IMR-90 (cell line): ENCODE data around the gene CELSR1. TPM values are rescaled to one million over a fixed set of nuclear protein-coding genes. Genes with fewer than 3 reads are reported as not detected.

Experiments used
- ATAC-seq: fragments of 200-7000 bp; cut with Tn5 transposase; 2 replicates; pipeline ENCODE4 v1.9.1; 2020; ENCODE audit warnings: low read depth, mild to moderate bottlenecking, moderate library complexity
- BruUV-seq: library from RNA; stranded (reverse); fragments of 400-500 nt; replicated peaks from 2 replicates; lab custom pipeline; 2021; lab: Mats Ljungman, UMichigan
- CTCF ChIA-PET: fragments of 300-600 bp; formaldehyde crosslinking; extraction: SDS; loops from one replicate; lab custom pipeline; 2021; ENCODE audit warnings: antibody characterized with exemption; lab: Yijun Ruan, JAX
- POLR2A ChIA-PET: fragments of 300-600 bp; sonication (Branson Sonifier 250); formaldehyde crosslinking; loops from one replicate; lab custom pipeline; 2022; ENCODE audit warnings: antibody characterized with exemption; ENCODE audit not compliant: unreplicated experiment; lab: Charles Lee
- DNase-seq: peaks from one replicate; pipeline ENCODE4 v3.0.0; 2013
- H2AFZ ChIP-seq: replicated peaks from 2 replicates; pipeline ENCODE3; 2013; ENCODE audit warnings: low read length, mild to moderate bottlenecking; ENCODE audit not compliant: poor library complexity
- H2AK5ac ChIP-seq: 2 replicates; pipeline ENCODE4 v1.6.1; 2013; ENCODE audit warnings: low read depth, low read length, inconsistent platforms
- H2AK9ac ChIP-seq: replicated peaks from 2 replicates; pipeline ENCODE3; 2013; ENCODE audit warnings: mild to moderate bottlenecking, low read depth, low read length, moderate library complexity; ENCODE audit not compliant: poor library complexity
- H2BK120ac ChIP-seq: 2 replicates; pipeline ENCODE4 v1.6.1; 2013; ENCODE audit warnings: low read depth, low read length, inconsistent platforms
- H2BK15ac ChIP-seq: 3 replicates; pipeline ENCODE4 v1.6.1; 2013; ENCODE audit warnings: low read depth, low read length, inconsistent platforms
- H2BK20ac ChIP-seq: 2 replicates; pipeline ENCODE4 v1.6.1; 2013; ENCODE audit warnings: low read depth, mild to moderate bottlenecking, inconsistent platforms, low read length, moderate library complexity
- H2BK5ac ChIP-seq: 2 replicates; pipeline ENCODE4 v1.6.1; 2013; ENCODE audit warnings: mild to moderate bottlenecking, low read depth, low read length, inconsistent platforms; ENCODE audit not compliant: poor library complexity, severe bottlenecking
- H3K14ac ChIP-seq: replicated peaks from 2 replicates; pipeline ENCODE4 v1.6.1; 2013; ENCODE audit warnings: low read depth, low read length, inconsistent platforms
- H3K18ac ChIP-seq: 2 replicates; pipeline ENCODE4 v1.6.1; 2013; ENCODE audit warnings: low read depth, low read length, control low read depth
- H3K23ac ChIP-seq: 2 replicates; pipeline ENCODE4 v1.6.1; 2013; ENCODE audit warnings: low read depth, low read length, inconsistent platforms
- H3K27ac ChIP-seq: 2 replicates; pipeline ENCODE4 v1.5.1; 2013; ENCODE audit warnings: mild to moderate bottlenecking, control low read depth, low read length; ENCODE audit not compliant: insufficient read depth
- H3K27me3 ChIP-seq: 2 replicates; pipeline ENCODE4 v1.6.1; 2013; ENCODE audit warnings: low read length; ENCODE audit not compliant: control insufficient read depth, insufficient read depth
- H3K36me3 ChIP-seq: 2 replicates; pipeline ENCODE4 v1.6.1; 2013; ENCODE audit warnings: low read length, mixed read lengths; ENCODE audit not compliant: control insufficient read depth, insufficient read depth
- H3K4ac ChIP-seq: 2 replicates; pipeline ENCODE4 v1.6.1; 2013; ENCODE audit warnings: low read depth, low read length, inconsistent platforms
- H3K4me1 ChIP-seq: 2 replicates; pipeline ENCODE4 v1.6.1; 2013; ENCODE audit warnings: low read length, mixed read lengths; ENCODE audit not compliant: control insufficient read depth, insufficient read depth
- H3K4me2 ChIP-seq: 2 replicates; pipeline ENCODE4 v1.6.1; 2013; ENCODE audit warnings: low read depth, mild to moderate bottlenecking, control low read depth, low read length, moderate library complexity
- H3K4me3 ChIP-seq: 2 replicates; pipeline ENCODE4 v1.5.1; 2013; ENCODE audit warnings: low read depth, mild to moderate bottlenecking, control low read depth, low read length, moderate library complexity; ENCODE audit not compliant: insufficient read depth
- H3K56ac ChIP-seq: 2 replicates; pipeline ENCODE4 v1.6.1; 2013; ENCODE audit warnings: low read length, inconsistent platforms; ENCODE audit not compliant: insufficient read depth; ENCODE audit errors: extremely low read depth
- H3K79me1 ChIP-seq, 2 experiments: 2 replicates each; pipeline ENCODE4 v1.6.1; 2013; ENCODE audit warnings: low read length in 2 of 2, inconsistent platforms in 1 of 2, low read depth in 1 of 2
- H3K9ac ChIP-seq: 2 replicates; pipeline ENCODE4 v1.6.1; 2013; ENCODE audit warnings: low read depth, low read length, control low read depth
- H3K9me1 ChIP-seq: 2 replicates; pipeline ENCODE4 v1.6.1; 2013; ENCODE audit warnings: low read length, inconsistent platforms; ENCODE audit not compliant: insufficient read depth
- H3K9me3 ChIP-seq: 2 replicates; pipeline ENCODE4 v1.6.1; 2013; ENCODE audit warnings: low read length; ENCODE audit not compliant: control insufficient read depth, insufficient read depth
- H4K20me1 ChIP-seq: 2 replicates; pipeline ENCODE4 v1.6.1; 2013; ENCODE audit warnings: low read length, inconsistent platforms; ENCODE audit not compliant: insufficient read depth
- H4K5ac ChIP-seq: 2 replicates; pipeline ENCODE4 v1.6.1; 2013; ENCODE audit warnings: mild to moderate bottlenecking, low read depth, low read length, control low read depth
- H4K8ac ChIP-seq, 2 experiments: 2 replicates each; pipeline ENCODE4 v1.6.1; 2013; ENCODE audit warnings: low read depth in 2 of 2, low read length in 2 of 2, control low read depth in 1 of 2, inconsistent platforms in 1 of 2
- H4K91ac ChIP-seq: 2 replicates; pipeline ENCODE4 v1.6.1; 2013; ENCODE audit warnings: low read depth, low read length, inconsistent platforms; ENCODE audit not compliant: insufficient read depth
- FOS ChIP-seq: fragments of 150-350 bp; IDR thresholded peaks from 2 replicates; pipeline ENCODE4 v1.6.1; 2016; ENCODE audit warnings: low read depth, low read length
- MAFK ChIP-seq: IDR thresholded peaks from 2 replicates; pipeline ENCODE4 v1.6.1; 2012; ENCODE audit warnings: low read depth, low read length, improper control_type of control experiment
- POLR2A ChIP-seq: IDR thresholded peaks from 2 replicates; pipeline ENCODE4 v1.6.1; 2012; ENCODE audit warnings: mild to moderate bottlenecking, low read depth, low read length
- WGBS, 2 experiments: methylation state at CpG; one replicate each; pipeline versions ENCODE4 v1.1.5 to v1.1.7; 2013; ENCODE audit warnings: missing lambda C conversion rate in 2 of 2; ENCODE audit not compliant: insufficient read length in 1 of 2; ENCODE audit errors: extremely low coverage in 2 of 2; 5-methylcytosine and 5-hydroxymethylcytosine counted together
- dilution Hi-C: fragments of 300-500 bp; cut with HindIII; formaldehyde crosslinking; loops from one replicate; pipeline ENCODE4 v1.14.3; 2018; ENCODE audit warnings: low sequenced_read_pairs; ENCODE audit not compliant: unreplicated experiment
- in situ Hi-C: fragments of 300-500 bp; cut with MboI; formaldehyde crosslinking; loops from 3 replicates; pipeline ENCODE4 v1.14.3; 2019; ENCODE audit warnings: low sequenced_read_pairs, inconsistent platforms, mixed read lengths
- intact Hi-C: fragments of 100-400 bp; cut with micrococcal nuclease; formaldehyde crosslinking; loops from 2 replicates; pipeline ENCODE4 v1.10.0; 2022
- polyA plus RNA-seq, 3 experiments: library from polyadenylated mRNA; depleted of rRNA; stranded (reverse); fragments of >200 nt; gene quantifications; 2 replicates each; pipeline ENCODE4 v1.2.3, GENCODE V29; 2012; ENCODE audit warnings: low replicate concordance in 1 of 3
- total RNA-seq: library from RNA; depleted of rRNA; stranded (reverse); fragments of >200 nt; gene quantifications from 2 replicates; pipeline ENCODE4 v1.2.3, GENCODE V29; 2012

CELSR1 gene
- total and polyA plus RNA-seq, 2 of the 4 experiments (the other 2 are of a cell fraction), result 0.36 to 0.82 TPM

GRCh38 chr22:46463435-46464227, 73.8 kb downstream of the CELSR1 start (continued):
- no peak for TF ChIP-seq POLR2A

DNA sequence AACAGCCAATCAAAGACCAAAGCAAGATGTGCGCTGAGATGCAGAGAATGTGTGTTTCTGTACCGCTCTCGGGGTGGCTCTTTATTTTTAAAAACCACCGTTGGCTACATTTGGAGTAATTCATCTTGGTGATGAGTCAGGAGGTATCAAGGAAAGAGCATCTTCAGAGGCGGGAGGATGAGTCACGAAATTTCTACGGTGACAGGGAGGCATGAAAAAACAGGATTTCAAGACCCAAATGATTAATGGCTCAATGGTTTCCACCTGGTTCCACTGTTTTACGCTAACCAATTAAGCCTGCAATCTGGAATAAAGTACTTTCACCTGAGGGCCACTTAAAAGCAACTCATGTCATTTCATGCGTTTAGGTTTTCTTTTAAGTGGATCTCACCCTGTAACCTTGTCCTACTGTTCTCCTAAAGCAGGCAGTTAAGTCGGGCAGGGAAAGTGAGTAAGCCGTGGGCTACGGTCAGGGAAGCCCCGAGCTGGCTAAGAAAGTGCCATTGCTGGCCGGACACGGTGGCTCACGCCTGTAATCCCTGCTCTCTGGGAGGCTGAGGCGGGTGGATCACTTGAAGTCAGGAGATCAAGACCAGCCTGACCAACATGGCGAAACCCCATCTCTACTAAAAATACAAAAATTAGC, 74.6 kb downstream of the CELSR1 start:
- intact Hi-C loops, result no loop called here
- WGBS, 2 experiments, result 67% methylated on average over 9 of the region's 18 CpGs; no CpG with 5 or more reads in 1 of the 2 experiments

More for the DNA sequence above, 74.6 kb downstream of the CELSR1 start:
- Histone ChIP-seq H2BK5ac (no peak overlapping the region), H3K27me3 (peaks cover 18% of the 10 kb centered on the region), H3K23ac (no peak overlapping the region), H3K27ac (no peak overlapping the region), H3K4me3 (no peak overlapping the region), H3K4me2 (no peak overlapping the region), H2BK15ac (no peak overlapping the region), H2AK9ac (no peak overlapping the region), H3K56ac (no peak overlapping the region), H3K9ac (no peak overlapping the region), H2BK20ac (no peak overlapping the region), H3K9me3 (no peaks in the 10 kb centered on the region), H3K4me1 (no peaks in the 10 kb centered on the region), H3K18ac (no peak overlapping the region), H3K79me1 (no peaks in the 10 kb centered on the region), H4K8ac (no peak overlapping the region), H3K36me3 (no peaks in the 10 kb centered on the region), H3K9me1 (peaks cover 4% of the 10 kb centered on the region; the same call in 1 of the 2 replicates), H4K5ac (no peak overlapping the region), H2AFZ (no peak overlapping the region), H2BK120ac (no peak overlapping the region), H3K4ac (no peak overlapping the region), H4K91ac (no peak overlapping the region), H4K20me1 (no peaks in the 10 kb centered on the region), H2AK5ac (no peak overlapping the region), H3K14ac (no peak overlapping the region)
- in situ Hi-C loops (no loop called here), dilution Hi-C loops (no loop called here)
- no TSS peak for BruUV-seq
- POLR2A ChIA-PET, result no interaction called here
- TF ChIP-seq MAFK, result no peak
- peak; percentile 74 for TF ChIP-seq FOS
- CTCF ChIA-PET, result no interaction called here
- ATAC-seq, result no peak
- peak; percentile 70 for DNase-seq
